Activated B cell treated with CpG ODN at 0.5 μM for 24 hours (primary cell): ENCODE measurements around the gene TTC7B. TPM values are rescaled to one million over a fixed set of nuclear protein-coding genes. Genes with fewer than 3 reads are reported as not detected.

ENCODE experiments used
- ATAC-seq: fragments of 200-7000 bp; cut with Tn5 transposase; one replicate; pipeline ENCODE4 v1.10.0; 2021; ENCODE audit warnings: low read depth, mild to moderate bottlenecking, moderate library complexity
- CTCF ChIA-PET: fragments of 350-600 bp; sonication (Branson Sonifier 250); formaldehyde crosslinking; loops from one replicate; lab custom pipeline; 2021; ENCODE audit warnings: antibody characterized with exemption; lab: Charles Lee
- POLR2A ChIA-PET: fragments of 350-600 bp; sonication (Branson Sonifier 250); formaldehyde crosslinking; loops from one replicate; lab custom pipeline; 2021; ENCODE audit warnings: antibody characterized with exemption; lab: Charles Lee
- DNase-seq: peaks from one replicate; pipeline ENCODE4 v3.0.0; 2022
- H3K27ac Mint-ChIP-seq: one replicate; pipeline ENCODE4 v1.8.0; 2020; ENCODE audit warnings: mixed read lengths
- H3K27me3 Mint-ChIP-seq: one replicate; pipeline ENCODE4 v1.8.0; 2021; ENCODE audit warnings: mixed read lengths
- H3K36me3 Mint-ChIP-seq: one replicate; pipeline ENCODE4 v1.8.0; 2021; ENCODE audit warnings: low read depth, mixed read lengths
- H3K4me1 Mint-ChIP-seq: one replicate; pipeline ENCODE4 v1.8.0; 2021; ENCODE audit warnings: mixed read lengths
- H3K4me3 Mint-ChIP-seq: one replicate; pipeline ENCODE4 v1.8.0; 2020; ENCODE audit warnings: mild to moderate bottlenecking, mixed read lengths
- H3K9me3 Mint-ChIP-seq: one replicate; pipeline ENCODE4 v1.8.0; 2020; ENCODE audit warnings: mixed read lengths
- intact Hi-C: fragments of 100-400 bp; cut with micrococcal nuclease; formaldehyde crosslinking; loops from one replicate; pipeline ENCODE4 v1.15.1; 2024
- total RNA-seq: library from RNA; stranded (reverse); gene quantifications from 2 replicates; pipeline ENCODE4 v1.2.3, GENCODE V29; 2022
- TF ChIP-seq, protein P1 (sequence below): fragments of 200-600 bp; IDR thresholded peaks from one replicate; pipeline ENCODE4 v1.8.0; 2022; ENCODE audit warnings: antibody characterized with exemption, mild to moderate bottlenecking

Gene TTC7B
- total RNA-seq, 1 donor from 2014 or later, result 1.9 TPM

DNA sequence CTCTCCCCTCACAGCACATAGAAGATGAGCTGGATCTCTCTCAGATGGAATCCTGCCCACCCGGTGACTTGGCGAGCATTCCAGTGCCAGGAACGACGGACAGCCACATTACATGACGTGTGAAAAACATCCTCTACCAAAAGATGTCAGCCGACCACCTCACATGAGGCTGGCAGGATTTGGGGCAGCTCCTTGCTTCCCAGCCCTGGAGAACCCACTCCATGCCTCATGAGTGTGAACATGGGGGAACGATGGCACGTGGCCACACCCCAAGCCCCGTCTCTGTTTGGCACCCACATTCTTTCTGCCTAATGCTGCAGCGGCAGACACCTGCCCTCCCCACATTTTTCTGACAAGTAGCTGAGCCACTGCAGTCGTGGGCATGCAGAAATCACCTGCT is 216.9 kb downstream of the TTC7B start:
- H3K27ac Mint-ChIP-seq, result no peak overlapping the region
- ChIA-PET POLR2A (no interaction called here), CTCF (no interaction called here)
- no peak for ATAC-seq
- H3K4me3 Mint-ChIP-seq, result no peak overlapping the region
- H3K4me1 Mint-ChIP-seq, result no peaks in the 10 kb centered on the region
- no peaks in the 10 kb centered on the region for H3K36me3 Mint-ChIP-seq
- intact Hi-C loops, result no loop called here
- no peak for DNase-seq
- H3K9me3 Mint-ChIP-seq, result no peaks in the 10 kb centered on the region
- H3K27me3 Mint-ChIP-seq, result peaks cover 16% of the 10 kb centered on the region
- TF ChIP-seq, protein P1, sequence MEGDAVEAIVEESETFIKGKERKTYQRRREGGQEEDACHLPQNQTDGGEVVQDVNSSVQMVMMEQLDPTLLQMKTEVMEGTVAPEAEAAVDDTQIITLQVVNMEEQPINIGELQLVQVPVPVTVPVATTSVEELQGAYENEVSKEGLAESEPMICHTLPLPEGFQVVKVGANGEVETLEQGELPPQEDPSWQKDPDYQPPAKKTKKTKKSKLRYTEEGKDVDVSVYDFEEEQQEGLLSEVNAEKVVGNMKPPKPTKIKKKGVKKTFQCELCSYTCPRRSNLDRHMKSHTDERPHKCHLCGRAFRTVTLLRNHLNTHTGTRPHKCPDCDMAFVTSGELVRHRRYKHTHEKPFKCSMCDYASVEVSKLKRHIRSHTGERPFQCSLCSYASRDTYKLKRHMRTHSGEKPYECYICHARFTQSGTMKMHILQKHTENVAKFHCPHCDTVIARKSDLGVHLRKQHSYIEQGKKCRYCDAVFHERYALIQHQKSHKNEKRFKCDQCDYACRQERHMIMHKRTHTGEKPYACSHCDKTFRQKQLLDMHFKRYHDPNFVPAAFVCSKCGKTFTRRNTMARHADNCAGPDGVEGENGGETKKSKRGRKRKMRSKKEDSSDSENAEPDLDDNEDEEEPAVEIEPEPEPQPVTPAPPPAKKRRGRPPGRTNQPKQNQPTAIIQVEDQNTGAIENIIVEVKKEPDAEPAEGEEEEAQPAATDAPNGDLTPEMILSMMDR, result no peak

DNA sequence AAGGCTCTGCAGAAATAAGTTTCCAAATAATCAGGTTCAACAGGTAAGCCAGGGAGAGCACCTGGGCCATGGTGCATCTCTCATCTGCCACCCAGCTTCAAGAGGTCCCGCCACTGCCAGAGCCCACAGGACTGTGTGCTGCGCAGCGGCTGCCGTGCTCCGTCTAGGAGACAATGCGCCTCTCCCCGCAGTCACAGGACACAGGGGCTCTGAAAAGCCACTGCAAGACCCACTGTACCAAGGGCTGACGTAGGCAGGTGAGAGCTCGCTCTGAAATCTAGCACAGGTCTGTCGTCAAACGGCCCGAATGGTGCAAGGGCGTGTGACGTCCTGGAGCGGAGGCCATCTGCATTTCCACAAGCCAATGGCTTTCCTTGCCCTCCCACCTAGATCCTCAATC is 218.3 kb downstream of the TTC7B start:
- Mint-ChIP-seq H3K4me1 (no peaks in the 10 kb centered on the region), H3K27me3 (peaks cover 16% of the 10 kb centered on the region), H3K9me3 (no peaks in the 10 kb centered on the region), H3K36me3 (no peaks in the 10 kb centered on the region), H3K27ac (no peak overlapping the region), H3K4me3 (no peak overlapping the region)
- no peak for ATAC-seq
- intact Hi-C loops, result no loop called here
- TF ChIP-seq, protein P1, result no peak
- no peak for DNase-seq
- POLR2A ChIA-PET, result no interaction called here
- CTCF ChIA-PET, result no interaction called here

DNA sequence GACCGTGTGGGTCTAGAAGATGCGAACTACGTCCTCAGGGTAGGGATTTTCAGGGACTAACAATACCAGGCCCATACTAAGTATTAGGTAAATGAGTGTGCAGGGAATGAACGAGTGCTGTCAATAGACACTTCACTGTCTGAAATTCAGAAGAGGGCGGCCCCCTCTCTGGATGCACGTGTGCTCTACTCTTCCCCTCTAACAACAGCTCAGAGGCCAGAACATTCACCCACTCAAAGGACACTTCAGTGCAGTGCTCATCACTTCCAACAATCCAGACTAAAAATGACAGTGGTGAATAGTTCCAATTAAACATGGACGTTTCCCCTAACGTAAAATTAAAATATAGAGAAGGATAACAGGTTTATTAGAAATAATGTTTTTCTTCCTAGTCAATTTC is 219.5 kb downstream of the TTC7B start:
- Mint-ChIP-seq H3K4me1 (no peaks in the 10 kb centered on the region), H3K9me3 (no peaks in the 10 kb centered on the region), H3K27ac (no peak overlapping the region), H3K36me3 (no peaks in the 10 kb centered on the region), H3K27me3 (peaks cover 12% of the 10 kb centered on the region), H3K4me3 (no peak overlapping the region)
- ChIA-PET CTCF (no interaction called here), POLR2A (interaction anchor here (0.7 kb wide), 1 partner anchor 17 kb away, joined by 3 read pairs; no protein-coding TSS in a partner anchor)
- TF ChIP-seq, protein P1, result no peak
- ATAC-seq (no peak), DNase-seq (no peak)
- intact Hi-C loops, result no loop called here

DNA sequence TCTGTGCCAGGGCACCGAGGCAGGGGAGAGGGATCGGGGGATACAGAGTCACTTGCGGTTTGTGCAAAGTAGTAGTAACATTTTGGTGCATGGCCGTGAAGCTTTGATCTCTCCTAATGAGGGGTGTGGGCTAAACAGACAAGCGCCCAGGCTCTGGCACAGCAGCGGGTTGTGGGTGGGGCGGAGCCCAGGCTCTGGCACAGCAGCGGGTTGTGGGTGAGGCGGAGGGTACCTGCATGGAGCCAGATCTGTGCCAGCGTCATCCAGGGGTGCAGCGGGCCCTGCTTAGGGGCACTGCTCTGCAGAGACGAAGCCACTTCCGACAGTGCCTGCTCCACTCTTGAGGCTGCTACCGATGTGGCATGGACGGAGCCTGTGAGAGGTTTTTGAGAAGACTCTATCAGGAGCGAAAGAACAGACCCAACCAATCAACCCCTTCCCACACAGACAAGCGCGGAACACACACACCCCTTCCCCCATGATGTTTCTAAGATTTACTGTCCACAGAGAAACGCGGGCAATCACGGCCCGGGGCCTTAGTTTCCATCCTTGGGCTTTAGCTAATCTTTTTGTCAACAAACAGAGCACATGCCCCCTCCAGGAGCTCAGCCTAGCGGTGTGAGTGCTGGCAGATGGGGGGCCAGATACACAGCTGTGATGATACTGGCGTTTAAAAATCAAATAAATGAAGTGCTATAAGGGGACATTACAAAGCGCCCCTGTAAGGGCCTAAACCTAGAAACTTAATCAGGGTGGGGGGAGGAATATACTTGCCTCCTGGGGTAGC is 222.8 kb downstream of the TTC7B start:
- DNase-seq (no peak), ATAC-seq (no peak)
- H3K4me1 Mint-ChIP-seq, result no peaks in the 10 kb centered on the region
- POLR2A ChIA-PET, result no interaction called here
- TF ChIP-seq, protein P1, result no peak
- CTCF ChIA-PET, result no interaction called here
- H3K4me3 Mint-ChIP-seq, result no peak overlapping the region
- H3K9me3 Mint-ChIP-seq, result no peaks in the 10 kb centered on the region
- no peak overlapping the region for H3K27ac Mint-ChIP-seq
- no peaks in the 10 kb centered on the region for H3K36me3 Mint-ChIP-seq
- H3K27me3 Mint-ChIP-seq, result peaks cover 4% of the 10 kb centered on the region
- intact Hi-C loops, result no loop called here

DNA sequence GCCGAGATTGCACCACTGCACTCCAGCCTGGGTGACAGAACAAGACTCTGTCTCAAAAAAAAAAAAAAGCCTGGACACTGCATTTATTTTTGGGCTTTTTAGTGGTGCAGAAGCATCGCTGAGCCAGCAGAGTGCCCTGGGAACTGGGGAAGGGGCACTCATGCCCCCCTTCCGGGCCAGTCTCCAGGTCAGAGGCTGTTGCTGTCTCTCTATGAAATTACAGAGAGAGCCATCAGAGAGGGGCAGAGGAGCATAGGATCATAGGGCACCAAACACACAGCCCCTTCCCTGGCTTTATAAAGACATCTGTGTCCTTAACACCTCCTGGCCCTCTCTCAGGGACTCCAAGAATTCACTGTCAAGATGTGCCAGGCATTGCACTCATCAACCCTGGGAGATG is 223.6 kb downstream of the TTC7B start:
- intact Hi-C loops, result no loop called here

More for the DNA sequence above, 223.6 kb downstream of the TTC7B start:
- no peaks in the 10 kb centered on the region for H3K36me3 Mint-ChIP-seq
- H3K9me3 Mint-ChIP-seq, result no peaks in the 10 kb centered on the region
- POLR2A ChIA-PET, result no interaction called here
- ATAC-seq, result no peak
- peaks cover 4% of the 10 kb centered on the region for H3K27me3 Mint-ChIP-seq
- H3K4me1 Mint-ChIP-seq, result no peaks in the 10 kb centered on the region
- no peak overlapping the region for H3K27ac Mint-ChIP-seq
- CTCF ChIA-PET, result no interaction called here
- DNase-seq, result no peak
- H3K4me3 Mint-ChIP-seq, result no peak overlapping the region
- TF ChIP-seq, protein P1, result no peak
